Dedifferentiated amniotic fluid mesenchymal stem cell (primary cell): ENCODE data around the gene ARID3A.

Source experiments
- DNase-seq: peaks from one replicate; pipeline ENCODE4 v3.0.0-alpha.2; 2016; ENCODE audit errors: extremely low spot score

Gene ARID3A

DNA sequence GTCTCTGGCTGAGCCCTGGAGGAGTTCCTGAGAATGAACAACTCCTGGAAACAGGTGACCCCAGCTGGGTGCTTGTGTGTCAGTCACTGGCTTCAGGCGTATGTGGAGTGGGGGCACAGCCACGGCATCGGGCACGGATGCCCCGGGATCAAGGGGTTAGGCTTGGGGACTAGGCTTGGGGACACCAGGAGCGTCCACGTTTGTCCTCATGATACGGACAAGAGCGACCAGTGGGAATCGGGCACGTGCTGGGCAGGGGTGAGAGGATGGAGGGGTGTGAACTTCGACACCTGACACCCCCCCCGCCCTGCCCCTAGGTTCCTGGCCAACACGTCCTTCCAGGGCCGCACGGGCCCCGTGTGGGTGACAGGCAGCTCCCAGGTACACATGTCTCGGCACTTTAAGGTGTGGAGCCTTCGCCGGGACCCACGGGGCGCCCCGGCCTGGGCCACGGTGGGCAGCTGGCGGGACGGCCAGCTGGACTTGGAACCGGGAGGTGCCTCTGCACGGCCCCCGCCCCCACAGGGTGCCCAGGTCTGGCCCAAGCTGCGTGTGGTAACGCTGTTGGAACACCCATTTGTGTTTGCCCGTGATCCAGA, 78.5 kb downstream of the ARID3A start:
- no peak for DNase-seq

DNA sequence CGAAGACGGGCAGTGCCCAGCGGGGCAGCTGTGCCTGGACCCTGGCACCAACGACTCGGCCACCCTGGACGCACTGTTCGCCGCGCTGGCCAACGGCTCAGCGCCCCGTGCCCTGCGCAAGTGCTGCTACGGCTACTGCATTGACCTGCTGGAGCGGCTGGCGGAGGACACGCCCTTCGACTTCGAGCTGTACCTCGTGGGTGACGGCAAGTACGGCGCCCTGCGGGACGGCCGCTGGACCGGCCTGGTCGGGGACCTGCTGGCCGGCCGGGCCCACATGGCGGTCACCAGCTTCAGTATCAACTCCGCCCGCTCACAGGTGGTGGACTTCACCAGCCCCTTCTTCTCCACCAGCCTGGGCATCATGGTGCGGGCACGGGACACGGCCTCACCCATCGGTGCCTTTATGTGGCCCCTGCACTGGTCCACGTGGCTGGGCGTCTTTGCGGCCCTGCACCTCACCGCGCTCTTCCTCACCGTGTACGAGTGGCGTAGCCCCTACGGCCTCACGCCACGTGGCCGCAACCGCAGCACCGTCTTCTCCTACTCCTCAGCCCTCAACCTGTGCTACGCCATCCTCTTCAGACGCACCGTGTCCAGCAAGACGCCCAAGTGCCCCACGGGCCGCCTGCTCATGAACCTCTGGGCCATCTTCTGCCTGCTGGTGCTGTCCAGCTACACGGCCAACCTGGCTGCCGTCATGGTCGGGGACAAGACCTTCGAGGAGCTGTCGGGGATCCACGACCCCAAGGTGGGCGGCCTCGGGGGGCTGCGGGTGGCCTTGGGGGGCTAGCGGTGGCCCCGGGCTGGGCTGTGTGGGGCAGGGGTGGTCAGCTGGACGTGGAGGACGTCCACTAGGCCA, 79.2 kb downstream of the ARID3A start:
- no peak for DNase-seq

DNA sequence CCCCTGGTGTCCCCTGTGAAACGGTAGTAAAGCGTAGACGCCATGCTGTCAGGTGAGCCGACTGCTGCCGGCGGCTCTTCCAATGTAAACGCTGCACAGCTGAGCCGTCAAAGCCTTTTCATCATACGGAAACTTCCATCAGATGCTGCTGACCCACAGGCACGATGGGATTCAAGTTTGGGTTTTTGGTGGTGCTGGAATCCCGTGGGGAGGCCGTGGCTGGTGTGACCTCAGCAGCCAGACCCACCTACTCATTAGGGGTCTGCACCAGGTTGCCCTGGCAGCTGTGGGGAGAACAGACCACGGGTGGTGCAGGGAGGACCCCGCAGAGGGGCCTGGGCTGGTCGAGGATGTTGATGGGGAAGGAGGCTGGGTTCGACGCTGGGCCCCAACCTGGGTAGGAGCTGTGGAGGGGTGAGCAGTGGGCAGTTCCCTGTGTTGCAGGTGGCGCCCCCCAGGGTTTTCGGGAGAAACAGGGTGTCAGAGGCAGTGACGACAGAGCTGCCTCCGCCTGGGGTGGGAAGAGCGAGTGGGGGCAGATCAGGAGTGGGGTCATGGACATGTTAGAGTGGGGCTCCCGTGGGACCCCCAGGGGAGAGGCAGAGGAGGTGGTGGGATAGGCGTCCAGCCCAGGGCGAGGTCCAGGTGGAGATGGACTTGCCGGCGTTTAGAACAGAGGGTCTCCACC, 81.0 kb downstream of the ARID3A start:
- DNase-seq = no peak

DNA sequence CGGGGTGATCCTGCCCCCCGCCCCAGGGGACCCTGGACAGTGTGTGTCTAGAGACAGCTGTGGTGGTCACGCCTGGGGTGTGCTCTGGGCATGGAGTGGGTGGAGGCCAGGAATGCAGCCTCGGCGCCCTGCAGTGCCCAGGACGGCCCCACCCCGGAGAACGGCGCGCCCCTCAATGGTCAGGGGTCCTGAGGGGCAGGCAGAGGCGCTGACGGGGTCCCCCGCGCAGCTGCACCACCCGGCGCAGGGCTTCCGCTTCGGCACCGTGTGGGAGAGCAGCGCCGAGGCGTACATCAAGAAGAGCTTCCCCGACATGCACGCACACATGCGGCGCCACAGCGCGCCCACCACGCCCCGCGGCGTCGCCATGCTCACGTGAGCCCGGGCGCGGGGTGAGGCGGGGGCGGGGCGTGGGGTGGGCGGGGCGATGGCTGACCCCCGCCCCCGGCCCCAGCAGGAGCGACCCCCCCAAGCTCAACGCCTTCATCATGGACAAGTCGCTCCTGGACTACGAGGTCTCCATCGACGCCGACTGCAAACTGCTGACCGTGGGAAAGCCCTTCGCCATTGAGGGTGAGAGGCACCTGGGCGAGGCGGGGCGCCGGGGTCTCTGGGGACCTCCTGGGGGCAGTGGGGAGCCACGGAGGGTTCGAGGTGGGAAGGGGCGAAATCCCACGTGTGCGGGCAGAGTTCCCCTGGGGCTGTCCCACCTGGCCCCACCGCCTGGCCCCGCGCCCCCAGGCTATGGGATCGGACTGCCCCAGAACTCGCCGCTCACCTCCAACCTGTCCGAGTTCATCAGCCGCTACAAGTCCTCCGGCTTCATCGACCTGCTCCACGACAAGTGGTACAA, 81.8 kb downstream of the ARID3A start:
- DNase-seq = no peak

DNA sequence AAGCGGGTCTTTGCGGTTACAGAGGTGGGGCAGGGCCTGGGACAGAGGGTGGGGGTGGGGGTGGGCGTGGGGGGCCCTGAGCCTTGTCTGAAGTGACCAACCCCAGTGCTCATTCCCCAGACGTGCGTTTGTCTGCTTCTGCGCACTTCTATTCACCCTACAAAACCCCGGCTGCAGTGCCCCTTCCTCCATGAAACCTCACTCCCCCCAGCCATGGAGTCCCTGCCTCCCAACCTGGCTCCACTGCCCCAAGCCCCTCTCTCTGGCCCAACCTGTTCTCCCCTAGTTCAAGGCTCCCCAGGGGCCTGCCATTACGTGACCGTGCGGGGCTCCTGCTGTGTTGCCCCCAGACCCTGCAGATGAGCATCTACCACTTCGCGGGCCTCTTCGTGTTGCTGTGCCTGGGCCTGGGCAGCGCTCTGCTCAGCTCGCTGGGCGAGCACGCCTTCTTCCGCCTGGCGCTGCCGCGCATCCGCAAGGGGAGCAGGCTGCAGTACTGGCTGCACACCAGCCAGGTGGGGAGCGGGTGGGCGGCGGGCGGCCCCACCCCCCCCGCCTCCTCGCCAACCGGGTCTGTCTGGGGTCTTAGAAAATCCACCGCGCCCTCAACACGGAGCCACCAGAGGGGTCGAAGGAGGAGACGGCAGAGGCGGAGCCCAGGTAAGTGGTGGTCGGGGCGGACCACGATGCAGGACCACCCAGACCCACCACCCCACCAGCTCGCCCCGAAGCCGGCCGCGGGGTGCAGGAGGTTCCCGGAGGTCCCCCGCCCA, 82.6 kb downstream of the ARID3A start:
- no peak for DNase-seq

DNA sequence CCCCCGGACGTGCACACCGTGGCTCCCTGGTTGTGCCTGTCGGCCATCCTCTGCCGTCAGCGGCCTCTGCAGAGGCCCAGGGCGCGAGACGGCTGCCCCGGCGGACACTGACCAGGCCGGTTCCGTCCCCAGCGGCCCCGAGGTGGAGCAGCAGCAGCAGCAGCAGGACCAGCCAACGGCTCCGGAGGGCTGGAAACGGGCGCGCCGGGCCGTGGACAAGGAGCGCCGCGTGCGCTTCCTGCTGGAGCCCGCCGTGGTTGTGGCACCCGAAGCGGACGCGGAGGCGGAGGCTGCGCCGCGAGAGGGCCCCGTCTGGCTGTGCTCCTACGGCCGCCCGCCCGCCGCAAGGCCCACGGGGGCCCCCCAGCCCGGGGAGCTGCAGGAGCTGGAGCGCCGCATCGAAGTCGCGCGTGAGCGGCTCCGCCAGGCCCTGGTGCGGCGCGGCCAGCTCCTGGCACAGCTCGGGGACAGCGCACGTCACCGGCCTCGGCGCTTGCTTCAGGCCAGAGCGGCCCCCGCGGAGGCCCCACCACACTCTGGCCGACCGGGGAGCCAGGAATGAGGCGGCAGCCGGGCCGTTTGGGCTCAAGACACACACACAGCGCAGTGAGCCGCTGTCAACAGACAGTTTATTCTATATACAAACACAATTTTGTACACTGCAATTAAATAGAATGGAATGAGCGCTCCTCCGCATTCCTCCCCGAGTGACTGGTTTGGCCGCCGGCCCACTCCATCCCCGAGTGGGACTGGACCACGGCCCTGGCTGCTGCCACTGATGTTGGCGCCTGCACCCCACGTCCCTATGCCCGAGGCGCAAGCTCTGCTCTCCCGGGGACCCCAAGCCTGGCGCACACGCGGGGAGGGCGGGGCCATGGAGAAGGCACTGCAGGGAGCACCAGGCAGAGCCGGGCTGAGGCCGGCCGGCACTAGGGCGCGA, 83.5 kb downstream of the ARID3A start:
- DNase-seq = no peak

DNA sequence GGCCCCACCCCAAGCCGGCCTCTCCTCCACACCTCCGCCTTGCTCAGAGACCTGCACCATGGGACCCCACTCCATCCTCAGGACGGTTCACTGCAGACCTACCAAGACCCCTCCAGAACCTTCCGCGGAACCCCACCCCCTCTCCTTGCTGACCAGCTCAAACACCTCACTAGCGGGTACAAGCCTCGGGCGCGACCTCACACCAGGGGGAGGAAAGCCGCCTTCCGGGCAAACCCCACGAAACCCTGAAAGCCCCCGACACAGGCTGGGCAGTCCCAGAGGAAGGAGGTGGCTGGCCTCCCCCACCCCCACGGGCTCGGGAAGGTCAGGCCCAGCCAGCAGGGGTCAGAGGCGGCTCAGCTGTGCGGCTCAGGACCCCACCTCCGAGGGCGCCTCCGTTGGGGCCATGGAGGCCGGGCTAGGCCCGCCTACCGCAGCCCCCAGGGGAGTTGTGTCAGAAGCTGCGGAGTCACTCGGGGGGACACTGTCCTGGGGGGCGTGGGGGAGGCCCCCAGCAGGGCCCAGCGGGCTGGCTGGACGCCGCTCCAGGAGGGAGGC, 84.2 kb downstream of the ARID3A start:
- no peak for DNase-seq

DNA sequence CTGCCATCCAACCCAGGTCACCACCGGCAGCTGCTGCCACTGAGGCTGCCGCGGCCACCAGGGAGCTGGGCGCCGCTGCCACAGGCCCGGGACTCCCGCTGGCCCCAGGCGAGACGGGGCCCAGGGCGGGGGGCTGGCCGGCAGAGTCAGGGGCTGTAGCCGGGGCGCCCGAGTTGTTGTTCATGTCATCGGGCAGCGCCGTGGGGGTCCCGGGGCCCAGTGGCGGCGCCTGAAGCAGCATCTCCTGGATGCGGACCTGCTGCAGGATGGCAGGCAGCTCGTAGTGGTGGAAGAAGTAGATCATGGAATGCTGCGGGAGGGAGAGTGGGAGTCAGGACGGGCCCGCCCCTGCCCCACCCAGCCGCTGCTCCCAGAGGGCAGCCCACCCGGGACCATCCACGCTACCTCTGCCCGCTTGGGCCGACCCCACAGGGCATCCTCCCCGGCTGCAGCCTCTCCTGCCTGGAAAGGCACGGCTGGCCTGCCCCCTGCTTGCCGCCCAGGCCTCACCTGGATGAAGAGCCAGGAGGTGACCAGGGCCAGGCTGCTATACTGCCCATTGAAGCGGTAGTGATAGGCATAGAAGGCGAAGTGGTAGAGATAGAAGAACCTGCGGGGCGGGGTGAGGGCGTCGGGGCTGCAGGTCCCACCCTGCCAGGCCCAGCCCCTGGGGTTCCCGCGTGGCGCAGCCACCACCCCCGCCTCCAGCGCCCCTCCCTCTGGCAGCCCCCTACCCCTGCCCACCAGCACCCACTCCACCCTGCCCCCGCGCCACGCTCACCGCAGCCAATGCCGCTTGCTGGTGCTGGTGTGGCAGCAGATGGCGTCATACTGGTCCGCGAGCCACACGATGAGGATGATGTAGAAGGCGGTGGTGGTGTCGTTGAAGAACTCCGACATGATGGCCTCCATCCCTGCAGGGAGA, 85.0 kb downstream of the ARID3A start:
- DNase-seq = no peak

DNA sequence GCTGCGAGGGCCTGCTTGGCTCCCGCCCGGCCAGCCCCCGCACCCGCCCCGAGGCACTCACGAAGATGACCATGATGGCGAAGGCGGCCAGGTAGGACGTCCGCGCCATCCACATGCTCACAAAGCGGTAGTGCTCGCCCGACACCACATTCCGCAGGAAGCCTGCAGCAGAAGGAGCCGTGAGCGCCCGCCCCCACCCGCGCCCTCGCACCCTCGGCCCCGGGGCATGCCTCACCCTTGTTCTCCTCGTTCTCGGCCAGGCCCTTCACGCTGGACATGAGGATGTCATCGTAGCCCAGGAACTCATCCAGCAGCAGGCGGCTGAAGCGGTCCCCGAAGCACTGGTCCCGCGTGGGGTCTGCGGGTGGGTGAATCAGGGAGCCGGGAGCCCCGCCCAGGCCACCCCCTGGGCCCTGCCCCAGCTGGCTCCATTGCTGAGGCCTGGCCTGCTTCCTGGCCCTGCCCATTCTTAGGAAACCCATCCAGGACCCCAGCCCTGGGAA, 86.0 kb downstream of the ARID3A start:
- no peak for DNase-seq

DNA sequence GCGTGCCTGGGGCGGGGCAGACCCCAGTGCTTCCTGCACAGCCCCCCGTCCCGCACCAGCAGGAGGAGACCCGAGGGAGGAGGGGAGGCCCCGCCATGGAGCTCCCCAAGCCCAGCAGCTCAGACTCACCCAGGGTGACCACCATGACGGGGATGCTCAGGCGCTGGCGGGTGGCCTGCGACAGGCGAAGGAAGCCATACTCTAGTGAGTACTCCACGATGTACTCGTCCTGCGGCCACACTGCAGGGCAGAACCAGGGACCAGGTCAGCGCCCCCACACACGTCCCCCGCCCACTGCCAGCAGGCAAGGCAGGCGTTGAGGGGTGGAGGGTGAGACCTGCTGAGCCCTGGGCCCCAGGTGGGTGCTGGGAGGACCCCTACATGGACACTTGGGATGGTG, 86.5 kb downstream of the ARID3A start:
- no peak for DNase-seq

DNA sequence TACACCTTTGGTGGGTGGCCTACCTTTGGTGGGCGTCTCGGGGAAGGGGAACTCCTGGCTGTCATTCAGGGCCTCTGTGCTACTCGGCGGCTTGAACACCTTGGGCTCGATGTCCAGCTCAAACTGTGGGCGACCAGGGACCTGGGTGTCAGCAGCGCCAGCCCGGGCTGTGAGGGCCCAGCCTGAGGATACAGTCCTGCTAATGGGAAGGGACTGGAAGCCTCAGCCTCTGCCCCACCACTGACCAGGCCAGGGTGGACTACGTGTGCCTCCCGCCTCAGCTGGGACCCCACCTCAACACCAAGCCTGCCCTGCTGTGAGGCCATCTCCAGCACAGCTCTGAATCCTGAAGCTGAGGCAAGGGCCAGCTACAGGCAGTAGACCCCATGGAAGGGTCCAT, 87.4 kb downstream of the ARID3A start:
- no peak for DNase-seq

DNA sequence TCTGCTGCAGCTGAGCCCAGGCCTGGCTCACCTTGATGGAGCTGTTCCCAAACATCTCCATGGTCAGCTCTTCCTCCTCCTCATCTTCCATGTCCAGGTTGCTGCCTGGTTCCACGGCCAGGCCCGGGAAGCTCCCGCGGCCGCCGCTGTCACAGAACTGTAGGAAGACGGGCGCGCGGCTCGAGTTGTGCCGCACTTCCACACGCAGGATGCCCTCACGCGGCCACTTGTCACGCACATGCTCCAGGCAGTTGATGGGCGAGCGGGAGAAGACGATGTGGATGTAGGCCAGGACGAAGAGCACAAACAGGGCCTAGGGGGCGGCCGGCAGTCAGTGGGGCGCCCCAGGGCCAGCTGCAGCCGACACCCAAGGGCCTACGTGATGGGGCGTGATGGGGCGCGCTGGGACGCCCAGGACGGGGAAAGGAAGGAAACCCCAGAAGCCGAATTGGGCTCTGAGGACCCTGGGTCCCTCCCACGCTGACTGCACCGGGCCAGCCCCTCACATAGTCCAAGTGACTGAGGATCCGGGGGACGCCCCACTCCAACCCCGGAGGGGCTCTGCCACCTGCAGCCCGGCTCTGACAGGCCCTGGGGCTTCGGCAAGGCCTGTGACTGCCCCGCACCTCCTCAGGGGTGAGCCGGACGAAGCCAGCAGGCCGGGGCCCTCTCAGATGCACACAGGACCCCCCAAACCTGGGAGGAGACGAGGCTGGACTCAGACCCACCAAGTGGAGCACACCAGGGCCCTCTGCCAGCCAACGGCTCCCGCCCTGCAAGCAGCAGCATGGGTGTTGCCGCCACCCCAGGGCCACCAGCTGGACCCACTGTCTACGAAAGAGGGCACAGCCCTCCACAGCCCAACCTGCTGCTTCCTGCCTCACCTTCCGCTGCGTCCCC, 88.6 kb downstream of the ARID3A start:
- DNase-seq = no peak

DNA sequence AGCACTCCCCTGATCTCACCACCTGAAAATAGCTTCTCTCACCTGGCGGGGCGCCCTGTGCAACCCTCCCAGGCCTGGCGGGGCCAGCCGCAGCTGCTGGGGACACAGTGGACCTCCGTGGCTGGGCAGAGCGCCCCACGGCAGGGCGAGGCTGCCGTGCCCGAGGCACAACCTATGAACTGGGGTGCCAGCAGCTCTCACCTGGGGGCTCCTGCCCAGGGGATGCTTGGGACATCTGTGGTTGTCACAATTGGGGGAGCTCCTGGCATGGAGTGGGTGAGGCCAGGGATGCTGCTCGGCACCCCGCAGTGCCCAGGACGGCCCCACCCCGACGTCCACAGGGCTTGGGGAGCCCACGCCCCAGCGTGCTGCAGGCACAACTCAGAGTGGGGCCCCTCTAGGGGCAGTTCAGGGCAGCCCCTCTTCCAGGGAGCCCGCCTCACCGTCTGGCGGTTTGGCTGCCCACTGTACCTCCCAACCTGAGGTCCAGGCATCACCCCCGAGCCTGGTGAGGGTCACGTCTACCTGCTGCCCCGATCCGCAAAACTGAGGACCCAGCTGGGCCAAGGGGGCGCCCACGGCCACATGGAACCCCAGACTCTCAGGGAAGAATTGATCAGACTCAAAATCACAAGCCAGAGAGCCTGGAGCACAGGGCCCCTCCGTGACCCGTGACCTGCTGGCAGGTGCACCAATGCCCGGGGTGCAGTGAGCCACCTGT, 89.4 kb downstream of the ARID3A start:
- DNase-seq = no peak

DNA sequence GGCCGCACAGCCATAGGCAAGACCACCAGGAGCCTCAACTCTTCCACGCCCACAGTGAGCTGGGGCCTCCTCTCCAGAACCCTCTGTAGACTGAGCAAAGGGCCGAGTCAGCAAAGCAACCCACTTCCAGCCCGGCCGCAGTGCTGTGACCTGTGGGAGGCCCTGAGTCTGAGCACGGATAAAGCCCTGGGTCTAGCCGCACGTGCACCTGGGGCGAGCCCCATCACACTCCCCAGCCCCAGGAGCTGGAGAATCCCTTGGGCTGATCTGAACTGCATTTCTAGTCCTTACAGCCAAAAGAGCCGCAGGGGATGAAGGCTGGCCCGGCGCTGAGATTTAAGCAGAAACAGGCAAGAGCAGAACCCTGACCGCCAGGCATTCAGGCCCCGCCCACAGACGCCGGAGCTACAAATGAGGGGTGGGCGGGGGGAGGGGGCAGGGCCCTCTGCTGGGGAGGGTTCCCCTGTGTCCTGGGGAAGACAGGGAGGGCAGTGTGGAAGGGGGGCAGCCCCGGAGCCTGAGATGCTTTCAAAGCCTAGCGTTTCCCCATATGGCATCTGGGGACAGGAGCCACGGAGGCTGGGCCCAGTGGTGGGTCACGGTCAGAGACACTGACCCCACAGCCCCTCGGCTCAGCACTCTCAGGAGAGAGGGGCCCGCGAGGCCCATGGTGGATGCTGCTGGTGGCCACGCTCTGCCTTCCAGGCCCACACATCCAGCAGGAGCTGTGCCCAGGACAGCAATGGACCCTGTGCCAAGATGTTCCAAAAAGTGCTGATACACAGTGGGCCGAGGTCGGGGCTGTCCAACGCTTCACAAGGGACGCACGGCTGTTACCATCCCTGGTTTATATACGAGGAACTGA, 90.2 kb downstream of the ARID3A start:
- no peak for DNase-seq

DNA sequence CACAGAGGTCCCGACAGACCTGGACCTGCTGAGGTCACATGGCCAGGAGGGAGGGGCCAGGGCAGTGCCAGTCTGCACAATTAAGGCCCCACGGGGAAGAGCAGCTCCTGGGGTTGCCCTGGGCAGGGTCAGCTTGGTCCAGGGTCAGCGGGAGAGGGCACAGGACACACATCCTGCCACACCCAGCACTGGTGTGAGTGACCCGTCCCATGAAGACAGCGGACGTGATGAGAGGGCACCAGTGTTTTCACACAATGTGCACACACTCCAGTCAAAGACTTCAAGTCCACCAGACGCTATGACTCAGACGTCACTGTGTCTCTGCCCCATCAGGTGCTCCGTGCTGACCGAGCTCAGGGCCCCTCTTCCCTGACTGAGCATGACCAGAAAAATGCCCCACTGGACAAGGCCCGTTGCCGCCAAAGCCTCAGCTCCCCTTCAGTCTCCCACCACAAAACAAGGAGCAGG, 90.8 kb downstream of the ARID3A start:
- DNase-seq = no peak
